ENCODE measurements around the gene NUP37.

The NUP37 gene

DNA sequence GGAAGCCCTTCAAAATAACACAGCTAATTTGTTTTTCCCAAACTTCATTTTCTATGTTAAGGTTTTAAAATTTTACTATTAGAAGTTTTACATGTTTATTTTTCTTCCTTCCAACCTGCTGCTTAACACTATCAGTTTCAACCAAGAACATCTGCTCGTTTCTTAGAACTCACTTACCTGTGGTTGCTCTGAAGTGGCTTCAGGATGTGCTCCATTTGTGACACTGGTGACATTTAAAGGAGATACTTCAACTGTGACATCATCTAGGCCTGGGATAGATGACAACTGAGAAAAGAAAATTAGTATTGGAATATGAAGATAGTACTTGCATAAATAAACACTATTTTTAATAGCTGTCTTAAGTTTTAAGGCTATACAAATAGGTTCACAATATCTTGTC is 76.0 kb downstream of the NUP37 start:
- in situ Hi-C loops (cut with MboI; ENCODE audit: low pct_unique_long_range_greater_than_20kb, low sequenced_read_pairs, unreplicated experiment): no loop called here
- TF ChIP-seq, protein P1, sequence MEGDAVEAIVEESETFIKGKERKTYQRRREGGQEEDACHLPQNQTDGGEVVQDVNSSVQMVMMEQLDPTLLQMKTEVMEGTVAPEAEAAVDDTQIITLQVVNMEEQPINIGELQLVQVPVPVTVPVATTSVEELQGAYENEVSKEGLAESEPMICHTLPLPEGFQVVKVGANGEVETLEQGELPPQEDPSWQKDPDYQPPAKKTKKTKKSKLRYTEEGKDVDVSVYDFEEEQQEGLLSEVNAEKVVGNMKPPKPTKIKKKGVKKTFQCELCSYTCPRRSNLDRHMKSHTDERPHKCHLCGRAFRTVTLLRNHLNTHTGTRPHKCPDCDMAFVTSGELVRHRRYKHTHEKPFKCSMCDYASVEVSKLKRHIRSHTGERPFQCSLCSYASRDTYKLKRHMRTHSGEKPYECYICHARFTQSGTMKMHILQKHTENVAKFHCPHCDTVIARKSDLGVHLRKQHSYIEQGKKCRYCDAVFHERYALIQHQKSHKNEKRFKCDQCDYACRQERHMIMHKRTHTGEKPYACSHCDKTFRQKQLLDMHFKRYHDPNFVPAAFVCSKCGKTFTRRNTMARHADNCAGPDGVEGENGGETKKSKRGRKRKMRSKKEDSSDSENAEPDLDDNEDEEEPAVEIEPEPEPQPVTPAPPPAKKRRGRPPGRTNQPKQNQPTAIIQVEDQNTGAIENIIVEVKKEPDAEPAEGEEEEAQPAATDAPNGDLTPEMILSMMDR (IDR thresholded peaks at IDR 0.05; ENCODE audit: extremely low read depth, insufficient read depth, missing control alignments): no peak
- DNase-seq (ENCODE audit: low spot score): no peak

DNA sequence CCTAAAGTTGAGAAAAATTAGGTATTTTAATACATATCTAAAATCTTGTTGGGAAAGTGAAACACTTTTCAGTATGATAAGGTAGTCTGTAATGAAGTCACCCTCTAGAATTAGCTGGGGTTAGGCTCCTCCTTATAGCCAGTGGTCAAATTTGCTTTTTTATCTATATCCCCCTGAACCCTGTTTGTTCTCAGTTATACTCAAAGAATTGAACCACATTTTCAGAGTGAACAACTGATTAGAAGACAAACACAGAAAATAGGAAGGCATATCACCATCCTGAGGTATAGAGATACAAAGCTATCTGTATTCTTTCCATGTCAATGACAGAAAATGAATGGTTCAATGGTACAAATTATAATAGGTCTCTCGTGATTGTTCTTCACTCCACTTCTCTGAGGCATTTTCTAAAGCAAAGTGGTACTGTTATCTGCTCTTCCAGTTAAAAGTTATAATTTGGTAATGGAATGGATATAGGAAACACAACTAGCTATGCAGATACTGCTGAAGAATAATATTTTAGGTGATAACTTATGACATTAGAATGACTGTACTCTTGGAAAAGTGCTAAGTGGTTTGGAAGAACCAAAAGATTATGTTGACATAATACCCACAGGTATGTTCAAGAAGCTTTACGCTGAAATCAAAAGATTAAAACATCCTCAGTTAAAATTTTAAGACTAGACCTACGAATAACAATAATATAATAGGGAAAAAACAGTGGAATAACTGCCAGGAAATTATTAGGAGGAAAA is 85.7 kb downstream of the NUP37 start:
- in situ Hi-C loops (cut with MboI; ENCODE audit: low pct_unique_long_range_greater_than_20kb, low sequenced_read_pairs, unreplicated experiment): no loop called here
- DNase-seq (ENCODE audit: low spot score): no peak
- TF ChIP-seq, protein P1 (IDR thresholded peaks at IDR 0.05; ENCODE audit: extremely low read depth, insufficient read depth, missing control alignments): no peak

DNA sequence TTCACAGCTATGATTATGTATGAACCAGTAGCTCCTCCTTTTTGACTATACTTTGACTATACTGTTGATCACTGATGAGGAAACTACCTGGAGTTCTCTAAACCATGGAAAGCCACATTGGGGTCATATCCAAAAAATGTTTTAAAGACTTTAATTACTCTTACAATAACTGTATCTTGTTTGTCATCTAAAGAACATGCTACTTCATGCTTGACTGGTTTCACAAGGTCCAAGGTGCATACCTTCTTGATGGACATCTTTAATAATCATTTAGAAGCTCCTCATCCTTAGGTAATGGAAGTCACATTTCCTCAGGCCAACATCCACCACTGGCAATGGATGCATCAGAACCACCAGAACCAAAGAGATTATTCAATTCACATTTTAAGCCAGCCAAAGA is 88.1 kb downstream of the NUP37 start:
- in situ Hi-C loops (cut with MboI; ENCODE audit: low pct_unique_long_range_greater_than_20kb, low sequenced_read_pairs, unreplicated experiment): no loop called here
- no peak for DNase-seq (ENCODE audit: low spot score)

DNA sequence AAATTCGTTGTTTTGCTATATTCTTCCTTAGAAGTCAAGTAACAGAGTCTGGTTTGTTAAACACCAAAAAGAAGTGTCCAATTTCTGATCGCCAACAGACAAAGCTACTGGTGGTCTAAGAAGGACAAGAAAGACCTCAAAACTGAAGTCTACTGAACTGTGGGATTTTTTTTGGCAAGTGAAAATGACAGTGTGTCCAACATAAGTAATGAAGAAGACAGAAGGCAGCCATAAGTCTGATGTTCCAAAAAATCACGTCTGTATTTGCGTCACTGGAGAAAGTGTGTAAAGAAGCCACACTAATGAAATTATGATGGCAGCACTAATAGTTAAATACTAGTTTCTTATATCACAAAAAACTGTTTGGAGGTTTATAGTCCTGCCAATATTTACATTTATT is 90.8 kb downstream of the NUP37 start:
- DNase-seq (ENCODE audit: low spot score): no peak
- in situ Hi-C loops (cut with MboI; ENCODE audit: low pct_unique_long_range_greater_than_20kb, low sequenced_read_pairs, unreplicated experiment): no loop called here
- TF ChIP-seq, protein P1 (IDR thresholded peaks at IDR 0.05; ENCODE audit: extremely low read depth, insufficient read depth, missing control alignments): no peak

More for the DNA sequence above, 88.1 kb downstream of the NUP37 start:
- TF ChIP-seq, protein P1 (IDR thresholded peaks at IDR 0.05; ENCODE audit: extremely low read depth, insufficient read depth, missing control alignments): no peak

DNA sequence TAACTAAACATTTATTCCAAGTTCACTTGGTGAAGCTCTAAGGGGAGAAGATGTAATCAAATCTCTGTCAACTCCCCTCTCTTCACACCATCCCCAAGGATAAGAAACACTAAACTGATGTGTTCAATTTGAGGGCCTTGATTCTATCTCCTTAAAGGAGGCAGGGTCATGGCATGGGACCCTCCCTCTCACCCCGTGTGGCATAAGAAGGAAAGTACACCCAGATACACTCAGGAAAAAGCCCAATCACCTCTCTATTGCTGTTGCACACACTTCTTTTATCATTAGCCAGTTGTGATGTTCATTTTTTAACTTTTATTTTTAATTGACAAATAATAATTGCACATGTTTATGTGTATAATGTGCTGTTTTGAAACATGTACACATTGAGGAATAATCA is 93.2 kb downstream of the NUP37 start:
- in situ Hi-C loops (cut with MboI; ENCODE audit: low pct_unique_long_range_greater_than_20kb, low sequenced_read_pairs, unreplicated experiment): no loop called here
- TF ChIP-seq, protein P1 (IDR thresholded peaks at IDR 0.05; ENCODE audit: extremely low read depth, insufficient read depth, missing control alignments): no peak
- no peak for DNase-seq (ENCODE audit: low spot score)

DNA sequence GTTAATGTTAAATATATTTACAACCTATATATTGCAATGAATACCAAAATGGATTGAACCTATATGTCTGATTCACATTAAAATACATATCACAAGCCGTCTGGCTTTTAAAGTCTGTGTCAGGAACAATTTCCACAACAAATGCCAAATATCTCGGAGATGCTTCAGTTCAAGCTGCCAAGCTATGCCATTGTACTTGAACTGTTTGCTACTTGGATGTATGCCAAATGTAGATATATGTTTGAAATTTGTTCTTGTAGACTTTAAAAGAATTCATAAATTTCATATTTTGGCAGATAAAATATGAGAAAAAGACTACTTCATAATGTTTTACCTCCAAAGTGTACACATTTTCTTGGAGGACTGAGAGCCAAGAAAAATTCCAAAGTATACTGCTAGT is 95.1 kb downstream of the NUP37 start:
- DNase-seq (ENCODE audit: low spot score): no peak
- in situ Hi-C loops (cut with MboI; ENCODE audit: low pct_unique_long_range_greater_than_20kb, low sequenced_read_pairs, unreplicated experiment): no loop called here
- TF ChIP-seq, protein P1 (IDR thresholded peaks at IDR 0.05; ENCODE audit: extremely low read depth, insufficient read depth, missing control alignments): no peak
